NT2/D1 (cell line): ENCODE measurements around the gene AOPEP.

Experiments
- DNase-seq: peaks from one replicate; pipeline ENCODE4 v3.0.0-alpha.2; 2011; ENCODE audit warnings: low read depth, low spot score
- H3K27me3 ChIP-seq: 2 replicates; pipeline ENCODE4 v1.6.0; 2011; ENCODE audit warnings: mild to moderate bottlenecking; ENCODE audit not compliant: insufficient read length, insufficient read depth
- H3K36me3 ChIP-seq: 2 replicates; pipeline ENCODE4 v1.6.1; 2011; ENCODE audit warnings: mild to moderate bottlenecking, low read length, mixed read lengths; ENCODE audit not compliant: insufficient read depth, insufficient read length
- H3K4me1 ChIP-seq: 2 replicates; pipeline ENCODE4 v1.5.1; 2011; ENCODE audit not compliant: insufficient read depth, insufficient read length
- H3K4me3 ChIP-seq: 2 replicates; pipeline ENCODE4 v1.5.1; 2011; ENCODE audit warnings: low read depth; ENCODE audit not compliant: insufficient read length
- H3K9ac ChIP-seq: 2 replicates; pipeline ENCODE4 v1.6.0; 2011; ENCODE audit warnings: low read depth; ENCODE audit not compliant: insufficient read length
- H3K9me3 ChIP-seq: 2 replicates; pipeline ENCODE4 v1.5.1; 2011; ENCODE audit warnings: mild to moderate bottlenecking, low read length; ENCODE audit not compliant: insufficient read depth
- SUZ12 ChIP-seq: IDR thresholded peaks from 2 replicates; pipeline ENCODE4 v1.6.1; 2011; ENCODE audit not compliant: insufficient read length, insufficient read depth; ENCODE audit errors: extremely low read depth
- YY1 ChIP-seq: IDR thresholded peaks from 2 replicates; pipeline ENCODE4 v1.6.1; 2011; ENCODE audit not compliant: insufficient read length, insufficient read depth
- ZNF274 ChIP-seq: IDR thresholded peaks from 2 replicates; pipeline ENCODE4 v1.6.1; 2011; ENCODE audit warnings: mild to moderate bottlenecking, low read depth, low read length

The AOPEP gene

GRCh38 chr9:94980947-94981722 is 254.6 kb downstream of the AOPEP start:
- no peak for TF ChIP-seq ZNF274
- no peak for TF ChIP-seq YY1
- TF ChIP-seq SUZ12: no peak
- peaks cover 3% of the 10 kb centered on the region for H3K27me3 ChIP-seq
- DNase-seq: peak; percentile 50
- no peak overlapping the region for H3K4me3 ChIP-seq
- H3K36me3 ChIP-seq: peaks cover 31% of the 10 kb centered on the region
- H3K4me1 ChIP-seq: peaks cover 11% of the 10 kb centered on the region
- H3K9ac ChIP-seq: no peak overlapping the region
- no peaks in the 10 kb centered on the region for H3K9me3 ChIP-seq

GRCh38 chr9:94981723-94982090 is 255.2 kb downstream of the AOPEP start:
- Histone ChIP-seq H3K27me3 (peaks cover 3% of the 10 kb centered on the region), H3K4me3 (no peak overlapping the region), H3K36me3 (peaks cover 31% of the 10 kb centered on the region), H3K9ac (no peak overlapping the region), H3K9me3 (no peaks in the 10 kb centered on the region), H3K4me1 (peaks cover 11% of the 10 kb centered on the region)
- TF ChIP-seq YY1 (no peak), ZNF274 (no peak), SUZ12 (no peak)
- DNase-seq: no peak

GRCh38 chr9:94982211-94982610 is 255.7 kb downstream of the AOPEP start:
- H3K27me3 ChIP-seq: peaks cover 3% of the 10 kb centered on the region
- no peak overlapping the region for H3K4me3 ChIP-seq
- DNase-seq: no peak
- TF ChIP-seq SUZ12: no peak
- TF ChIP-seq ZNF274: no peak
- TF ChIP-seq YY1: no peak
- H3K36me3 ChIP-seq: peaks cover 27% of the 10 kb centered on the region
- H3K9ac ChIP-seq: no peak overlapping the region
- H3K9me3 ChIP-seq: no peaks in the 10 kb centered on the region
- H3K4me1 ChIP-seq: peaks cover 11% of the 10 kb centered on the region

- Histone ChIP-seq H3K9ac (no peak overlapping the region), H3K27me3 (no peaks in the 10 kb centered on the region), H3K4me3 (no peak overlapping the region), H3K4me1 (peaks cover 8% of the 10 kb centered on the region), H3K36me3 (peaks cover 24% of the 10 kb centered on the region), H3K9me3 (no peaks in the 10 kb centered on the region)
- TF ChIP-seq ZNF274 (no peak), SUZ12 (no peak), YY1 (no peak)
- DNase-seq: no peak
Observed at GRCh38 chr9:94983552-94983951, 257.1 kb downstream of the AOPEP start.

GRCh38 chr9:94984891-94985476 is 258.5 kb downstream of the AOPEP start:
- Histone ChIP-seq H3K9ac (no peak overlapping the region), H3K27me3 (no peaks in the 10 kb centered on the region), H3K9me3 (no peaks in the 10 kb centered on the region), H3K4me3 (no peak overlapping the region), H3K4me1 (peaks cover 4% of the 10 kb centered on the region), H3K36me3 (peaks cover 14% of the 10 kb centered on the region)
- no peak for DNase-seq
- TF ChIP-seq ZNF274: no peak
- TF ChIP-seq YY1: no peak
- no peak for TF ChIP-seq SUZ12

- TF ChIP-seq SUZ12 (no peak), ZNF274 (no peak), YY1 (no peak)
- peaks cover 16% of the 10 kb centered on the region for H3K36me3 ChIP-seq
- no peaks in the 10 kb centered on the region for H3K27me3 ChIP-seq
- no peaks in the 10 kb centered on the region for H3K9me3 ChIP-seq
- DNase-seq: no peak
- H3K4me3 ChIP-seq: no peak overlapping the region
- H3K4me1 ChIP-seq: peaks cover 3% of the 10 kb centered on the region
- H3K9ac ChIP-seq: no peak overlapping the region
Observed at GRCh38 chr9:94985649-94986048, 259.1 kb downstream of the AOPEP start.

- Histone ChIP-seq H3K4me1 (no peaks in the 10 kb centered on the region), H3K27me3 (no peaks in the 10 kb centered on the region), H3K9me3 (no peaks in the 10 kb centered on the region), H3K4me3 (no peak overlapping the region), H3K36me3 (peaks cover 23% of the 10 kb centered on the region), H3K9ac (no peak overlapping the region)
- no peak for TF ChIP-seq YY1
- DNase-seq: no peak
Observed at GRCh38 chr9:94987731-94988130, 261.2 kb downstream of the AOPEP start.
